Activated naive CD4-positive, alpha-beta T cell treated with anti-CD3 and anti-CD28 coated beads, Interleukin-2, amount 10 ng/mL, durations not matched to agents 7 days and 5 days (primary cell): Measurements from ENCODE around the gene MAPRE3.
A peak's percentile ranks its signal among the peaks of the same experiment; 100 is the strongest.
"Not testable (repeated sequence)": the region's sequence is repeated elsewhere in the genome, so short reads cannot be mapped to it uniquely, and the experiment has no call there.

Experiments used
- CTCF ChIA-PET: fragments of 350-600 bp; sonication (Branson Sonifier 250); formaldehyde crosslinking; loops from one replicate; lab custom pipeline; 2021; ENCODE audit warnings: antibody characterized with exemption; lab: Charles Lee
- DNase-seq: peaks from one replicate; pipeline ENCODE4 v3.0.0-alpha.2; 2020
- H3K27ac Mint-ChIP-seq: one replicate; pipeline ENCODE4 v1.8.0; 2021; ENCODE audit warnings: mild to moderate bottlenecking, moderate library complexity, mixed read lengths
- H3K27me3 Mint-ChIP-seq: one replicate; pipeline ENCODE4 v1.8.0; 2021; ENCODE audit warnings: mild to moderate bottlenecking, mixed read lengths
- H3K36me3 Mint-ChIP-seq: one replicate; pipeline ENCODE4 v1.8.0; 2021; ENCODE audit warnings: mixed read lengths
- H3K4me1 Mint-ChIP-seq: one replicate; pipeline ENCODE4 v1.8.0; 2021; ENCODE audit warnings: mixed read lengths
- H3K4me3 Mint-ChIP-seq: one replicate; pipeline ENCODE4 v1.8.0; 2021; ENCODE audit warnings: mild to moderate bottlenecking, moderate library complexity, mixed read lengths
- H3K9me3 Mint-ChIP-seq: one replicate; pipeline ENCODE4 v1.8.0; 2021; ENCODE audit warnings: mixed read lengths

MAPRE3 gene

DNA sequence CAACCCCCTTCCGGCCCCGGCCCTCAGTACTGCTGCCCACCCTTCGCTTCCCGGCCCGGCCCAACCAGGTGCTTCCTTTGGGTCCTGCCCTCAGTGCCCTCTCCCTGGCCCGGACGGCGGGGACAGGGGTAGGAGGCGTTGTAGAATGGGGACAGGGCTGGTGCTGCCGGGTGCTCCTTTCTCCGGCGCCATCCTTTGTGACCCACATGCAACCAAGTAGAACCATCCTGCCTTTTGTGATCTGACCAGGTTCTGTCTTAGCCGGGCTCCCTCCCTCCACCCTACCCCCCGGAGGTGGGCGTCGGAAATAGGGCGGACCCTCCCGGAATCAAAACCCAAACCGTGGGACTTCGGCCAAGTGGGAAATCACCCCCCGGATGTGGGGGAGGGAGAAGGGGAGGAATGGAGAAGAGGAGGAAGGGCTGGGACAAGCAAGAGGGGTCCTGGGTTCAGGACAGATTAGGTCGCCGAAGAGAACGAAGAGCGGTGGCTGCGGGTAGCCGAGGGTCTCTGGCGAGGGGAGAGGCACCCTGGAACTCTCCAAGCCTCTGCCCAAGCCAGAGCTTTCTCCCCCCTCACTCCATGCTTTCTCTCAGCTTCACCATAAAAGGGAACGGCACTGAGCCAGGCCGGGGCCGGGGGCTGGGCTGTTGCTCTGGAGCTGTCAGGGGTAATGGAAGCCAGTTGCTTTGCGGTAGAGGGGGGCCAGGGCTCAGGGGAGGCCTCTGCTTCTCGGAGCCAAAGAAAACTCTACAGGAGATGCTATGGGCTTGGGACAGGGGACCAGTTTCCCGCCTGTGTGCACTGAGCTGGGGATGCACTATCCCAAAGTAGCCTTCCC lies 101.8 kb downstream of the MAPRE3 start:
- DNase-seq, result no peak
- Mint-ChIP-seq H3K4me1 (peaks cover 80% of the 10 kb centered on the region), H3K27ac (peak overlapping the region; percentile 85), H3K27me3 (peaks cover 8% of the 10 kb centered on the region), H3K4me3 (peak overlapping the region; percentile 78), H3K9me3 (no peaks in the 10 kb centered on the region), H3K36me3 (peaks cover 36% of the 10 kb centered on the region)
- CTCF ChIA-PET, result interaction anchor here (1.1 to 1.6 kb wide), 3 partner anchors 9 to 21 kb away, joined by 4 to 6 read pairs (median 5); partner anchors contain the start of gene AGBL5

DNA sequence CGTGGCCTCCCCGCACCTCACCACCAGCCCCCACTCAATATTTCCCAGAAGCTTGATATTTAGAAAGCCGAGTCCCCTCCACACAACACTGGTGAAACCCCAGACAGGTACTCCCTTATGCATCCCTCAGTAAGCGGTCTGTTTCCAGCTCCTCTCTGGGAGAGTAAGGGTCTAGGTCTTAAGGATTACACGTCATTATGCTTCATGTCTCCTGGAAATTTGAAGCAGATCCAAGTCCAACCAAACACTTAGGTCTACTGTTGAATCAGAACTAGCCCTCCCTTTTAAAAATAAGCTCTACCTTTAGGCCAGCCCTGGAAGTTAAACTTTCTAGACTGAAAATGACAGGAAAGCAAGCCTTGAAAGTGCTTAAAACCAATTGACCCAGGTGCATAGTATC lies 102.5 kb downstream of the MAPRE3 start:
- Mint-ChIP-seq H3K4me1 (peaks cover 78% of the 10 kb centered on the region), H3K27me3 (peaks cover 12% of the 10 kb centered on the region), H3K27ac (peak overlapping the region; percentile 47)

DNA sequence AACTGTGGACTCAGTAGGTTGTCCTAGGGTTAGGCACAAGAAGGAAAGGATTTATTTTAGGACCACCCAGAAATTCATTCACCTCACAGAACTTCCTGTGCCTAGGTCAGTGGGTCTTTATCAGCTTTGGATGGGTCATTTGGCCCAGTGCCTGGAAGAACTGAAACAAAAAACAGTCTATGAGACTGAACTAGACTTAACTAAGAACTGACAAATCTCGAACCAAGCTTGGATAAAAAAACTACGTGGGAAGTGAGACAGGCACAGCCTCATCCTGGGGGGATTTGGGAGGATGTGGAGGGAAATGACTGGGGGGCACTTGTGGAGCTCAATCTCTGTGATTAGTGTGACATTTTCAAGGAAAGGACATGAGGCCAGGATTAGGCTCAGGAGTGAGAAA lies 103.3 kb downstream of the MAPRE3 start:
- Mint-ChIP-seq H3K4me1 (peaks cover 70% of the 10 kb centered on the region), H3K4me3 (no peak overlapping the region)
- CTCF ChIA-PET, result interaction anchor here (1.4 to 1.8 kb wide), 2 partner anchors 10 to 12 kb away, joined by 4 to 5 read pairs; no protein-coding TSS in a partner anchor

More for the DNA sequence above, 102.5 kb downstream of the MAPRE3 start:
- H3K36me3 Mint-ChIP-seq, result peaks cover 31% of the 10 kb centered on the region
- H3K9me3 Mint-ChIP-seq, result no peaks in the 10 kb centered on the region
- CTCF ChIA-PET, result interaction anchor here (1.1 kb wide), 1 partner anchor 8 kb away, joined by 4 read pairs; no protein-coding TSS in a partner anchor
- DNase-seq, result no peak
- H3K4me3 Mint-ChIP-seq, result peak overlapping the region; percentile 78

DNA sequence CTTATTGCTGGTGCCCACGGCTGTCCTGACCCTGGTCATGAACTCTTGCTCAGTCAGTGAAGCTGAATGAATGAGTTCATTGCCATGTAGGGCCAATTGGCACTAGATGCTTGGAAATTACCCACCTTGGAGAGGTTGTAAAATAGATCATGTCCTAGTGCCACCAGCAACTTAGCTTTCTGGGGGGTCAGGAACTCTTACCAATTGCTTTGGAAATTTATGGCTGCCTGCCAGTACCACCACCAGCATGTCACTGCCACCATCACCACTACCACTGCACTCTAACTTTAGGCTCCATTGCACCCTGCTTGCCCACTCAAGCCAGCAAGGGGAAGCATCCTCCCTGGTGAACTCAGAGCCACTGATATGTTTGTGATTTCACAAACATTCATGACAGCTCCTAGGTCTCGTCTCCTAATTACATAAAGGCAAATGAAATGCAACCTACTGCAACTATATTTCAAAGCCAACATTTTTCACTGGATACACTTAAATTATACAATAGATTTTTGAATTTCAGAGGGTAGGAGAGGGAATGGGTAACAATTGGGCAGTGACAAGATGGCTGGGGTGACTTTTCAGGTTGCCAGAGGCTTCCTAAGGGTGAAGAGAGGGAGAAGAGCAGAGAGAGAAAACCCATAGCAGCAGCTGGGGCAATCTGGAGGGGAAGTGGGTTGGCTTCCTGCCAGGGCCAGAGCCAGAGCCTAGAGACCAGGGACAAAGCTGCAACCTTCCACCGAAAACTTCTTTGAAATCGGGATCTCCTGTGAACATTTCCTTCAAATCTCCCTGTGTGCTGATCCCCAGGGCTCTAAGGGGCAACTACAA lies 104.5 kb downstream of the MAPRE3 start:
- peak overlapping the region; percentile 90 for H3K27ac Mint-ChIP-seq
- H3K4me1 Mint-ChIP-seq, result peaks cover 58% of the 10 kb centered on the region
- CTCF ChIA-PET, result interaction anchor here (1.4 to 1.8 kb wide), 2 partner anchors 9 to 11 kb away, joined by 4 to 5 read pairs; no protein-coding TSS in a partner anchor
- peak; percentile 69 for DNase-seq
- H3K36me3 Mint-ChIP-seq, result peaks cover 10% of the 10 kb centered on the region
- no peaks in the 10 kb centered on the region for H3K9me3 Mint-ChIP-seq
- H3K4me3 Mint-ChIP-seq, result no peak overlapping the region
- H3K27me3 Mint-ChIP-seq, result peaks cover 12% of the 10 kb centered on the region

More for the DNA sequence above, 103.3 kb downstream of the MAPRE3 start:
- no peak for DNase-seq
- Mint-ChIP-seq H3K9me3 (no peaks in the 10 kb centered on the region), H3K27me3 (peaks cover 12% of the 10 kb centered on the region), H3K36me3 (peaks cover 22% of the 10 kb centered on the region), H3K27ac (peak overlapping the region; percentile 3)

DNA sequence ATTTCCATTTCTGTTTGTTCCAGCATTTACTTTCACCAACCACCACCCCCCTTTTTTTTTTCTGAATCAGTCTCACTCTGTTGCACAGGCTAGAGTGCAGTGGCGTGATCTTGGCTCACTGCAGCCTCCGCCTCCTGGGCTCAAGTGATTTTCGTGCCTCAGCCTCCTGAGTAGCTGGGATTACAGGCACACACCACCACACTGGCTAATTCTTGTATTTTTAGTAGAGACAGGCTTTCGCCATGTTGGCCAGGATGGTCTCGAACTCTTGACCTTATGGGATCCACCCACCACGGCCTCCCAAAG lies 105.1 kb downstream of the MAPRE3 start:
- H3K4me3 Mint-ChIP-seq, H3K36me3 Mint-ChIP-seq, CTCF ChIA-PET, H3K9me3 Mint-ChIP-seq: not testable (repeated sequence)
- Mint-ChIP-seq H3K4me1 (peaks cover 58% of the 10 kb centered on the region), H3K27ac (peak overlapping the region; percentile 90), H3K27me3 (peaks cover 12% of the 10 kb centered on the region)
- DNase-seq, result peak; percentile 40

DNA sequence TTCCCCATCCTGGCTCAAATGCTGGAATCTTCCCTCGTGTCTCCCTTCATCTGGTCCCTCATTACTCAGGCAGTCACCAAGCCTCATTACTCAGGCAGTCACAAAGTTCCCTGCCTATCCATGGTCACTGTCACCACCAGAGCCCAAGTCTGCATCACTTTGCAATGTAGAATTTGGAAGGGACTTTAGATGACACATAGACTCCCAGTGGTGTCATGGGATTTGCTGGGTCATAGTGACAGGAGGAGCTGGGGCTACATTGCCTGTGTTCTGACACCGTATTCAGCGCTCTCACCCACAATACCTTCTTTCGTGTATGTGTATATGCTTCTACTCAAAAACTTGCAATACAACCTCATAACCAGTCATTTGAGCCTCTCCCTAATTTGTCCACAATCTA lies 105.9 kb downstream of the MAPRE3 start:
- CTCF ChIA-PET, result no interaction called here
- no peaks in the 10 kb centered on the region for H3K9me3 Mint-ChIP-seq
- H3K27me3 Mint-ChIP-seq, result peaks cover 12% of the 10 kb centered on the region
- H3K4me3 Mint-ChIP-seq, result no peak overlapping the region
- no peak for DNase-seq
- peaks cover 60% of the 10 kb centered on the region for H3K4me1 Mint-ChIP-seq
- H3K36me3 Mint-ChIP-seq, result peaks cover 2% of the 10 kb centered on the region
- peak overlapping the region; percentile 13 for H3K27ac Mint-ChIP-seq
